GM10266 (cell line): ENCODE results near the gene LAMC2.

Experiments used
- DNase-seq: peaks from one replicate; pipeline ENCODE4 v3.0.0; 2012; ENCODE audit errors: extremely low spot score
- TF ChIP-seq, protein P1 (sequence below): IDR thresholded peaks from 2 replicates; pipeline ENCODE4 v1.5.1; 2012; ENCODE audit warnings: mild to moderate bottlenecking, low read depth; ENCODE audit not compliant: control insufficient read depth, insufficient read depth; ENCODE audit errors: missing control alignments

The LAMC2 gene

DNA sequence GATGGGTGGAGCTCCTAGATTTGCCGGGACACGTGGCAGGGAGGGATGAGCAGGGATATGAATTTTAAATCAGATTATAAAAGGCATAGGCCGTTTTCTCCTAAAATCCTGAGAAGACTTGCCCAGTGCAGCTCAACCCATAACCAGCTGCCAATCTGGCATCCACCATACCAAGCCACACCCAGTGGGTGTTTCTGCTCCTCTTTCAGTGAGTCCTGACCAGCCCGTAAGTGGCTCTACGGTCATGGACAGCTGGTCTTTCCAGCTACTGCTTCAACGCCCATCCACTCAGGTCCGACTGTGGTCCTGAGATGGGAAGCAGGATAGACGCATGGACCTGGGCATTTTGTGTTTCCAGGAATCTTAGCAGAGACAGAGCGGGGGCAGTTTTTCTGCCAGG is 107.2 kb downstream of the LAMC2 start:
- TF ChIP-seq, protein P1, sequence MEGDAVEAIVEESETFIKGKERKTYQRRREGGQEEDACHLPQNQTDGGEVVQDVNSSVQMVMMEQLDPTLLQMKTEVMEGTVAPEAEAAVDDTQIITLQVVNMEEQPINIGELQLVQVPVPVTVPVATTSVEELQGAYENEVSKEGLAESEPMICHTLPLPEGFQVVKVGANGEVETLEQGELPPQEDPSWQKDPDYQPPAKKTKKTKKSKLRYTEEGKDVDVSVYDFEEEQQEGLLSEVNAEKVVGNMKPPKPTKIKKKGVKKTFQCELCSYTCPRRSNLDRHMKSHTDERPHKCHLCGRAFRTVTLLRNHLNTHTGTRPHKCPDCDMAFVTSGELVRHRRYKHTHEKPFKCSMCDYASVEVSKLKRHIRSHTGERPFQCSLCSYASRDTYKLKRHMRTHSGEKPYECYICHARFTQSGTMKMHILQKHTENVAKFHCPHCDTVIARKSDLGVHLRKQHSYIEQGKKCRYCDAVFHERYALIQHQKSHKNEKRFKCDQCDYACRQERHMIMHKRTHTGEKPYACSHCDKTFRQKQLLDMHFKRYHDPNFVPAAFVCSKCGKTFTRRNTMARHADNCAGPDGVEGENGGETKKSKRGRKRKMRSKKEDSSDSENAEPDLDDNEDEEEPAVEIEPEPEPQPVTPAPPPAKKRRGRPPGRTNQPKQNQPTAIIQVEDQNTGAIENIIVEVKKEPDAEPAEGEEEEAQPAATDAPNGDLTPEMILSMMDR = no peak
- DNase-seq = no peak

DNA sequence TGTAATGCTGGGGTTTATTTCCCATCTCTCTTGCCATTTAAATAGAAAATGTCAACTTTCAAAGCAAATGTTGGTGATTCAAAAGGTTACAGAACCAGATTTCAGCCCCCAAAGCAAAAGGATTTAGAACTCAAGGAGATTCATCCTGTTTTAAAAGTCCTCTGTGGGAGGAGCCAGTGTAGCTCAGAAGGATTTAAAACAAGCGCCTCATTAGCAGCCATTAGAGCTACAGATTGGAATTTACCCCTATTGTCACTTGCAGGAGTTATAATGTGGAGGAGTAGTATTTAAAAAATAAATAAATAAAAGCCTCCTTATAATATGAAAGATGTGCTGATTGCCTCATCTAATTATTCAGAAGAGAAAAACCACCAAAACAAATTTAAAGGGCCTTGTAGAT is 107.8 kb downstream of the LAMC2 start:
- TF ChIP-seq, protein P1 = no peak
- no peak for DNase-seq
